H1 (cell line): Measurements from ENCODE around the gene MAK. TPM values are rescaled to one million over a fixed set of nuclear protein-coding genes. Genes with fewer than 3 reads are reported as not detected.

ENCODE experiments used
- CTCF ChIA-PET: fragments of 300-600 bp; sonication (Branson Sonifier 250); formaldehyde crosslinking; loops from one replicate; lab custom pipeline; 2021; ENCODE audit not compliant: partially characterized antibody; lab: Charles Lee
- POLR2A ChIA-PET: fragments of 300-600 bp; sonication (Branson Sonifier 250); formaldehyde crosslinking; loops from one replicate; lab custom pipeline; 2021; ENCODE audit warnings: inconsistent platforms; ENCODE audit not compliant: partially characterized antibody; lab: Charles Lee
- DNase-seq, 2 experiments: peaks; one replicate each; pipeline versions ENCODE4 v3.0.0 to v3.0.0-alpha.2; 2010 to 2022; ENCODE audit warnings: low spot score in 2 of 2, low read depth in 1 of 2, mixed read lengths in 1 of 2
- FAIRE-seq: peaks from 2 replicates; lab custom pipeline; 2011; peaks lifted over from hg19 to GRCh38; lab: Jason Lieb, UNC
- H2AFZ ChIP-seq: 2 replicates; pipeline ENCODE4 v1.8.1; 2012; ENCODE audit warnings: low read length, inconsistent platforms
- H2AK5ac ChIP-seq: 2 replicates; pipeline ENCODE4 v1.6.1; 2013; ENCODE audit warnings: low read depth, low read length
- H2BK120ac ChIP-seq: replicated peaks from 2 replicates; pipeline ENCODE3; 2013; ENCODE audit warnings: low read depth, low read length, inconsistent platforms
- H2BK12ac ChIP-seq: 2 replicates; pipeline ENCODE4 v1.6.1; 2013; ENCODE audit warnings: low read depth, low read length
- H2BK15ac ChIP-seq: 2 replicates; pipeline ENCODE4 v1.6.1; 2013; ENCODE audit warnings: low read length
- H2BK20ac ChIP-seq: 2 replicates; pipeline ENCODE4 v1.6.1; 2013; ENCODE audit warnings: low read length
- H2BK5ac ChIP-seq: 2 replicates; pipeline ENCODE4 v1.6.1; 2013; ENCODE audit warnings: low read depth, low read length
- H3K14ac ChIP-seq: 2 replicates; pipeline ENCODE4 v1.6.1; 2013; ENCODE audit warnings: inconsistent platforms; ENCODE audit not compliant: insufficient read length
- H3K18ac ChIP-seq: 2 replicates; pipeline ENCODE4 v1.6.1; 2013; ENCODE audit warnings: low read length; ENCODE audit errors: extremely low read depth
- H3K23ac ChIP-seq: 2 replicates; pipeline ENCODE4 v1.6.1; 2013; ENCODE audit warnings: inconsistent platforms; ENCODE audit not compliant: insufficient read length
- H3K23me2 ChIP-seq: 2 replicates; pipeline ENCODE4 v1.6.1; 2013; ENCODE audit warnings: low read depth, low read length
- H3K27ac ChIP-seq: 2 replicates; pipeline ENCODE4 v1.6.1; 2011; ENCODE audit warnings: low read depth, low read length, inconsistent platforms
- H3K27me3 ChIP-seq, 4 experiments: replicated peaks in 1 of 4; 1 replicate in 1 of 4; 2 replicates in 3 of 4; pipeline versions ENCODE4 v1.6.1 to v1.8.1; 2011 to 2013; ENCODE audit warnings: low read length in 3 of 4, mild to moderate bottlenecking in 3 of 4, inconsistent platforms in 2 of 4, mixed read lengths in 2 of 4, moderate library complexity in 1 of 4; ENCODE audit not compliant: control insufficient read depth in 3 of 4, insufficient read depth in 3 of 4; ENCODE audit errors: extremely low read depth in 1 of 4
- H3K36me3 ChIP-seq, 4 experiments: 2 replicates each; pipeline versions ENCODE4 v1.6.1 to v1.8.1; 2011 to 2013; ENCODE audit warnings: mild to moderate bottlenecking in 4 of 4, low read length in 3 of 4, moderate library complexity in 2 of 4, control low read depth in 1 of 4, inconsistent platforms in 1 of 4; ENCODE audit not compliant: insufficient read depth in 4 of 4, control insufficient read depth in 2 of 4
- H3K4ac ChIP-seq: replicated peaks from 2 replicates; pipeline ENCODE3; 2013; ENCODE audit warnings: low read length, low read depth, mixed read lengths, inconsistent platforms; ENCODE audit not compliant: insufficient read length
- H3K4me1 ChIP-seq, 4 experiments: replicated peaks in 1 of 4; 1 replicate in 1 of 4; 2 replicates in 3 of 4; pipeline versions ENCODE4 v1.6.1 to v1.8.1; 2011 to 2013; ENCODE audit warnings: low read length in 3 of 4, inconsistent platforms in 2 of 4, mixed read lengths in 1 of 4; ENCODE audit not compliant: insufficient read depth in 4 of 4, control insufficient read depth in 3 of 4
- H3K4me2 ChIP-seq, 2 experiments: 2 replicates each; pipeline versions ENCODE4 v1.6.1 to v1.8.1; 2011 to 2013; ENCODE audit warnings: low read depth in 2 of 2, low read length in 2 of 2, control low read depth in 1 of 2, inconsistent platforms in 1 of 2, mild to moderate bottlenecking in 1 of 2; ENCODE audit not compliant: insufficient read depth in 1 of 2
- H3K4me3 ChIP-seq, 4 experiments: fragments of 200-600, 300-600 bp in 1 of 4; sonication (generic), shearing (Covaris generic), sonication (Bioruptor Twin) in 1 of 4; 2 replicates each; pipeline versions ENCODE4 v1.5.1 to v1.8.1; 2011 to 2016; ENCODE audit warnings: low read length in 4 of 4, low read depth in 3 of 4, control low read depth in 2 of 4, inconsistent platforms in 2 of 4, mild to moderate bottlenecking in 2 of 4, mixed read lengths in 1 of 4, moderate library complexity in 1 of 4; ENCODE audit not compliant: insufficient read depth in 2 of 4; ENCODE audit errors: extremely low read depth in 1 of 4
- H3K56ac ChIP-seq: replicated peaks from 2 replicates; pipeline ENCODE3; 2013; ENCODE audit warnings: low read depth, mild to moderate bottlenecking, mixed read lengths, low read length, inconsistent platforms; ENCODE audit not compliant: insufficient read length
- H3K79me1 ChIP-seq: 2 replicates; pipeline ENCODE4 v1.6.1; 2013; ENCODE audit warnings: low read depth, low read length, control low read depth
- H3K79me2 ChIP-seq, 2 experiments: 2 replicates each; pipeline versions ENCODE4 v1.6.1 to v1.8.1; 2012 to 2013; ENCODE audit warnings: low read length in 2 of 2, mild to moderate bottlenecking in 2 of 2, inconsistent platforms in 1 of 2; ENCODE audit not compliant: insufficient read depth in 2 of 2, control insufficient read depth in 1 of 2
- H3K9ac ChIP-seq, 4 experiments: replicated peaks in 1 of 4; 1 replicate in 1 of 4; 2 replicates in 3 of 4; pipeline versions ENCODE4 v1.6.1 to v1.8.1; 2011 to 2013; ENCODE audit warnings: low read depth in 3 of 4, low read length in 3 of 4, control low read depth in 2 of 4, mild to moderate bottlenecking in 2 of 4, moderate library complexity in 2 of 4, inconsistent platforms in 1 of 4; ENCODE audit errors: extremely low read depth in 1 of 4
- H3K9me3 ChIP-seq, 2 experiments: 2 replicates each; pipeline versions ENCODE4 v1.6.1 to v1.8.1; 2012 to 2013; ENCODE audit warnings: mild to moderate bottlenecking in 2 of 2, moderate library complexity in 2 of 2, control low read depth in 1 of 2, inconsistent platforms in 1 of 2, low read depth in 1 of 2, low read length in 1 of 2, mixed read lengths in 1 of 2; ENCODE audit not compliant: insufficient read depth in 2 of 2
- H4K20me1 ChIP-seq, 2 experiments: replicated peaks in 1 of 2; 2 replicates each; pipeline versions ENCODE3 to v1.8.1; 2011 to 2013; ENCODE audit warnings: inconsistent platforms in 2 of 2, low read length in 2 of 2, mild to moderate bottlenecking in 1 of 2; ENCODE audit not compliant: insufficient read depth in 2 of 2, control insufficient read depth in 1 of 2
- H4K5ac ChIP-seq: 2 replicates; pipeline ENCODE4 v1.6.1; 2013; ENCODE audit warnings: low read length, low read depth, mixed read lengths, inconsistent platforms; ENCODE audit not compliant: insufficient read length
- H4K8ac ChIP-seq: 2 replicates; pipeline ENCODE4 v1.8.0; 2013; ENCODE audit warnings: mild to moderate bottlenecking, moderate library complexity, low read length, inconsistent platforms; ENCODE audit not compliant: insufficient read depth; ENCODE audit errors: extremely low read depth
- H4K91ac ChIP-seq: replicated peaks from 2 replicates; pipeline ENCODE3; 2013; ENCODE audit warnings: low read length, mixed read lengths, inconsistent platforms; ENCODE audit not compliant: insufficient read length
- ASH2L ChIP-seq: fragments of 200-600, 300-600 bp; sonication (generic); IDR thresholded peaks from one replicate; pipeline ENCODE4 v1.7.1; 2017; ENCODE audit warnings: low read length
- BCL11A ChIP-seq, 2 experiments: IDR thresholded peaks; one replicate each; pipeline ENCODE4 v1.6.1; 2011; ENCODE audit warnings: low read depth in 2 of 2, low read length in 2 of 2, mild to moderate bottlenecking in 2 of 2
- EZH2 ChIP-seq: fragments of 200-600 bp; sonication (generic); IDR thresholded peaks from 2 replicates; pipeline ENCODE4 v1.7.1; 2012; ENCODE audit warnings: low read depth, mild to moderate bottlenecking, moderate library complexity, low read length, inconsistent platforms; ENCODE audit not compliant: severe bottlenecking
- GTF2F1 ChIP-seq: IDR thresholded peaks from 2 replicates; pipeline ENCODE4 v1.6.1; 2012; ENCODE audit warnings: low read depth, low read length, improper control_type of control experiment, borderline replicate concordance
- RNF2 ChIP-seq: fragments of 200-900, 300-1000 bp; sonication (generic); IDR thresholded peaks from 2 replicates; pipeline ENCODE4 v1.7.1; 2016; ENCODE audit warnings: borderline replicate concordance, low read depth, mild to moderate bottlenecking, antibody characterized with exemption, low read length; ENCODE audit not compliant: poor library complexity, severe bottlenecking; ENCODE audit errors: missing control alignments
- TAF1 ChIP-seq: IDR thresholded peaks from 2 replicates; pipeline ENCODE4 v1.6.1; 2011; ENCODE audit warnings: mild to moderate bottlenecking, low read depth, low read length
- TEAD4 ChIP-seq: IDR thresholded peaks from 2 replicates; pipeline ENCODE4 v1.6.1; 2012; ENCODE audit warnings: low read depth, low read length, inconsistent platforms, mixed read lengths
- WGBS, 2 experiments: shearing (Covaris generic) in 1 of 2; methylation state at CpG; one replicate each; pipeline versions ENCODE4 v1.1.6 to v1.1.7; 2013 to 2015; ENCODE audit warnings: low lambda C conversion rate in 2 of 2, mixed read lengths in 2 of 2, inconsistent platforms in 1 of 2, low coverage in 1 of 2, missing lambda C conversion rate in 1 of 2; ENCODE audit not compliant: insufficient replicate concordance in 2 of 2, insufficient coverage in 1 of 2, insufficient read length in 1 of 2; ENCODE audit errors: extremely low coverage in 1 of 2, missing lambda C conversion rate in 1 of 2; 5-methylcytosine and 5-hydroxymethylcytosine counted together
- polyA plus RNA-seq, 7 experiments: library from polyadenylated mRNA; depleted of rRNA in 3 of 7; stranded (reverse) in 5 of 7; unstranded in 2 of 7; fragments of >200 nt in 5 of 7; fragments of 200-250 nt in 2 of 7; gene quantifications; 1 replicate in 5 of 7; 2 replicates in 1 of 7; 4 replicates in 1 of 7; pipeline versions ENCODE4 v1.2.1 to v1.2.3, GENCODE V29; 2011 to 2013; ENCODE audit warnings: missing spikeins in 2 of 7, mixed read lengths in 2 of 7
- total RNA-seq: library from RNA; stranded (reverse); fragmentation: NEBNext Ultra II Directional; extraction: Animal tissue kit (Norgen Biotek cat#: 25700); gene quantifications from 2 replicates; pipeline ENCODE4 v1.2.1, GENCODE V29; 2021
- TF ChIP-seq, protein P1 (sequence below): IDR thresholded peaks from 2 replicates; pipeline ENCODE4 v1.6.1; 2011; ENCODE audit warnings: low read depth, mild to moderate bottlenecking, low read length; ENCODE audit not compliant: insufficient read depth
- TF ChIP-seq, protein P2 (sequence below): IDR thresholded peaks from 2 replicates; pipeline ENCODE4 v1.6.1; 2012; ENCODE audit warnings: inconsistent platforms
- TF ChIP-seq, protein P3 (sequence below): IDR thresholded peaks from 2 replicates; pipeline ENCODE4 v1.6.1; 2012; ENCODE audit warnings: low read length, inconsistent platforms

MAK gene
- total and polyA plus RNA-seq, 2 of the 8 experiments (the other 6 are each of a cell fraction or from before 2014, with no cell fraction given): 0.08 to 0.37 TPM

DNA sequence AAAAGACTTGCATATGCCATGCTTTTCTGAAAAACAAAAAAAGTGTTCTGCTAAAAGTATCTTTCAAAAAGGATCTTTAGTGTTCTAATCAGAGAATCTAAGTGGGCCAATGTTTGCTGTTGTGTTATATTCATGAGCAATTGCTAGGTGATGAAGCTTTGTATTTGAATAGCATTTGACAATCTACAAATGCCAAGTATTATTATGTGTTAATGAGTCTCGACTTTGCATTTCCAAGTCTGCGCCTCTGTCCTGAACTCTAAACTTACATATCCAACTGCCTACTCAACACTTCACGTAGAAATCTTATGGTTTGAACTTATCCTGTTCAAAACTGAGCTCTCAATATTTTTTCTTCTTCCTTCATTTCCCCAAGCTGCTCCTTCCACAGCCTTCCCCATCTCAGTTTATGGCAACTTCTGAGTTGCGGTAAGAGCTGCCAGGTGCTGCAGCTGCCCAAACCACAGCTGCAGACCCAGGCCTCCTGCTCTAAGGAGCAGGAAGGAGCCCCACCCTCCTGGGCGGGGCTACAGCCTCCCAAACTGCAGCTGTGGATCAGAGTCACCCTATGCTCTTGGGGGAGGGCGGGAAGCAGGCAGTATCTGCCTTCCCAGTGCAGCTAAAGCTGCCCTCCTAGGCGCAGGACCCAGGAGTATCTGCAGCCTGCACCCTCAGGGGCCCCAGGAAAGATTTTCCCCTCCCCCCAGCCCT lies 16.7 kb upstream of the MAK start:
- no peak overlapping the region for H2AFZ ChIP-seq
- H3K14ac ChIP-seq: no peak overlapping the region
- no peak overlapping the region for H3K4ac ChIP-seq
- POLR2A ChIA-PET: no interaction called here
- H2BK120ac ChIP-seq: no peak overlapping the region
- CTCF ChIA-PET: no interaction called here
- no peak overlapping the region for H2BK12ac ChIP-seq
- peaks cover 0 to 3% of the 10 kb centered on the region in 2 experiments; a peak in 1 of 4 replicates for H3K9me3 ChIP-seq
- no peaks in the 10 kb centered on the region for H3K36me3 ChIP-seq
- no peak overlapping the region for H3K4me3 ChIP-seq
- DNase-seq: peak in 1 of 2 experiments; percentile 9
- no peak overlapping the region for H3K4me2 ChIP-seq
- no peak overlapping the region for H2BK5ac ChIP-seq
- no peak for FAIRE-seq
- no peak overlapping the region for H4K8ac ChIP-seq
- no peak overlapping the region for H3K18ac ChIP-seq
- H3K23me2 ChIP-seq: no peaks in the 10 kb centered on the region
- H4K20me1 ChIP-seq: no peaks in the 10 kb centered on the region
- WGBS, 2 experiments: 86% methylated on average over 4 of the region's 7 CpGs; no CpG with 5 or more reads in 1 of the 2 experiments
- no peak overlapping the region for H3K9ac ChIP-seq
- no peak overlapping the region for H2AK5ac ChIP-seq
- H2BK15ac ChIP-seq: no peak overlapping the region
- no peaks in the 10 kb centered on the region for H3K4me1 ChIP-seq
- no peaks in the 10 kb centered on the region for H3K27me3 ChIP-seq
- H3K79me2 ChIP-seq: no peaks in the 10 kb centered on the region
- no peak overlapping the region for H4K5ac ChIP-seq
- no peak overlapping the region for H3K23ac ChIP-seq
- no peak overlapping the region for H3K56ac ChIP-seq
- H3K79me1 ChIP-seq: no peaks in the 10 kb centered on the region
- H4K91ac ChIP-seq: no peak overlapping the region
- H3K27ac ChIP-seq: no peak overlapping the region
- H2BK20ac ChIP-seq: no peak overlapping the region
- TF ChIP-seq, protein P1, sequence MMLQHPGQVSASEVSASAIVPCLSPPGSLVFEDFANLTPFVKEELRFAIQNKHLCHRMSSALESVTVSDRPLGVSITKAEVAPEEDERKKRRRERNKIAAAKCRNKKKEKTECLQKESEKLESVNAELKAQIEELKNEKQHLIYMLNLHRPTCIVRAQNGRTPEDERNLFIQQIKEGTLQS: no peak
- TF ChIP-seq TAF1: no peak
- TF ChIP-seq, protein P2, sequence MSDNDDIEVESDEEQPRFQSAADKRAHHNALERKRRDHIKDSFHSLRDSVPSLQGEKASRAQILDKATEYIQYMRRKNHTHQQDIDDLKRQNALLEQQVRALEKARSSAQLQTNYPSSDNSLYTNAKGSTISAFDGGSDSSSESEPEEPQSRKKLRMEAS: no peak
- no peak for TF ChIP-seq GTF2F1
- TF ChIP-seq EZH2: no peak
- TF ChIP-seq, protein P3, sequence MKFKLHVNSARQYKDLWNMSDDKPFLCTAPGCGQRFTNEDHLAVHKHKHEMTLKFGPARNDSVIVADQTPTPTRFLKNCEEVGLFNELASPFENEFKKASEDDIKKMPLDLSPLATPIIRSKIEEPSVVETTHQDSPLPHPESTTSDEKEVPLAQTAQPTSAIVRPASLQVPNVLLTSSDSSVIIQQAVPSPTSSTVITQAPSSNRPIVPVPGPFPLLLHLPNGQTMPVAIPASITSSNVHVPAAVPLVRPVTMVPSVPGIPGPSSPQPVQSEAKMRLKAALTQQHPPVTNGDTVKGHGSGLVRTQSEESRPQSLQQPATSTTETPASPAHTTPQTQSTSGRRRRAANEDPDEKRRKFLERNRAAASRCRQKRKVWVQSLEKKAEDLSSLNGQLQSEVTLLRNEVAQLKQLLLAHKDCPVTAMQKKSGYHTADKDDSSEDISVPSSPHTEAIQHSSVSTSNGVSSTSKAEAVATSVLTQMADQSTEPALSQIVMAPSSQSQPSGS: no peak
- no peak for TF ChIP-seq BCL11A (IDR thresholded peaks at IDR 0.05; ENCODE audit: low read depth in 2 of 2, low read length in 2 of 2)
- TF ChIP-seq ASH2L: no peak
- no peak for TF ChIP-seq RNF2
- TF ChIP-seq TEAD4: no peak
